ENCODE measurements around the gene RPP40.
"Not testable (repeated sequence)": the region's sequence is repeated elsewhere in the genome, so short reads cannot be mapped to it uniquely, and the experiment has no call there.

Gene RPP40

DNA sequence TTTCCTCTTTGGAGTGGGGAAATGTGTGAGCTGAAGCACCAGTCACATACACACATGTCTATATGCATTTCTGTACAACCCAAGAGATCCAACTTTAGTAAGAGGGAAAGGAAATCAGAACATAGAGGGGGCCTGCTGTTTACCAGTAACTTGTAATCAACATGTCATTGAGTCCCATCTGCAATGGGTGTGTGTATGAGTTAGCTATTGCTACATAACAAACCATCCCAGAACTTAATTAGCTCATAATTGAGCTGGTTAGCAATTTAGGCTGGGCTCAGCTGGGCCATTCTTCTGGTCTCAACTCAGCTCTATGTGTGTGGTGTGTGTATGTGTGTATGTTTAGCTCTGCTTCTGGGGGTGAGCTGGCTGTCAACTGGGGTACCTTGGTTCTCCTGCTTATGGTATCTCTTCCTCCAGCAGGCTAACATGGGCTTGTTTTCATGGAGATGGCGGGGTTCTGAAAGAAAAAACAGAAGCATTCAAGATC lies 10.3 kb upstream of the RPP40 start:
- DNase-seq (ENCODE audit: low spot score) = no peak

- DNase-seq (ENCODE audit: low spot score) = no peak
Observed at GRCh38 chr6:5012519-5012918, 8.7 kb upstream of the RPP40 start.

- no peak for DNase-seq (ENCODE audit: low spot score)
Observed at GRCh38 chr6:5011346-5011745, 7.5 kb upstream of the RPP40 start.

- DNase-seq (ENCODE audit: low spot score) = no peak
Observed at GRCh38 chr6:5007531-5007930, 3.7 kb upstream of the RPP40 start.

DNA sequence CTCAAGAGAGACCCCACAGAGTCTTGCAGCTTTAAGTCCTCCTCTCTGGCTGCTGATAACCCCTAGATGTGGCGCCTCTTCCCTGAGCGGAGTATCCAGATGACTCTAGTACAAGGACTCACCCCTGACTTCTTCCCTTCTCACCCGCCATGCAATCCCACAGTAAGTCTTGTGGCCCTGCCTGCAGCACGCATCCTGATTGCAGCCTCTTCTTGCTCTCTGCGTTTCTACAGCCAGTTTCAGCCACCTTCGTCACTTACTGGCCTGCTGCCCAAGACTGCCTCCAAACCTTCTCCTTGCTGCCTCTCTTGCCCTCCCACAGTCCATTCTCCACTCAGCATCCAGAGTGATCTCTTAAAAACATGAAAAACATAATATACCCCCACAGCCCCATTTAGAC lies 2.4 kb upstream of the RPP40 start:
- DNase-seq (ENCODE audit: low spot score) = no peak

- not testable (repeated sequence) for DNase-seq (ENCODE audit: low spot score)
Observed at GRCh38 chr6:5005038-5005433, 1.2 kb upstream of the RPP40 start.

GRCh38 chr6:5004373-5005037 lies 668 bp upstream of the RPP40 start:
- DNase-seq (ENCODE audit: low spot score) = no peak

GRCh38 chr6:4999586-4999985 lies 4.3 kb downstream of the RPP40 start:
- DNase-seq (ENCODE audit: low spot score) = no peak

GRCh38 chr6:4997862-4998261 lies 6.0 kb downstream of the RPP40 start:
- no peak for DNase-seq (ENCODE audit: low spot score)

GRCh38 chr6:4994741-4995140 lies 9.1 kb downstream of the RPP40 start:
- peak; percentile 81 for DNase-seq (ENCODE audit: low spot score)

DNA sequence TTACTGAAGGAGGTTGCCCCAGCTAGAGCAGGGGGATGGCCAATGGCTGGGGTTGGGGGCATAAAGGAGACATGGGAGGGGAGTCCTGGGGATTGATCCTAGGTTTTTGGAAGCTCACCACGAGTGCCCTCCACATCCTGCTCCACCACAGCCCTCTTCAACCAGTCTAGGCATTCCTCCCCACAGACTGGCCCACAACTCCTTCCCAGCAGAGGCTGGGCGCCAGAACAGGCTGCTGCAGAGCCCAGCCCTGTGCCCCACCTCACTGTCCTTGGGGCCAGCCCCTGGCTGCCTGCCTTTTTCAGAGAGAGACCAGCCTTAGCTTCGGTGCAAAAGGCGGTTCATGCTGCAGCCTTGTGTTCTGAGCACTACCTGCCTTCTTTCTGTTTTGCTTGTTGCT lies 16.4 kb downstream of the RPP40 start:
- no peak for DNase-seq (ENCODE audit: low spot score)

GRCh38 chr6:4986999-4987398 lies 16.8 kb downstream of the RPP40 start:
- DNase-seq (ENCODE audit: low spot score) = no peak

DNA sequence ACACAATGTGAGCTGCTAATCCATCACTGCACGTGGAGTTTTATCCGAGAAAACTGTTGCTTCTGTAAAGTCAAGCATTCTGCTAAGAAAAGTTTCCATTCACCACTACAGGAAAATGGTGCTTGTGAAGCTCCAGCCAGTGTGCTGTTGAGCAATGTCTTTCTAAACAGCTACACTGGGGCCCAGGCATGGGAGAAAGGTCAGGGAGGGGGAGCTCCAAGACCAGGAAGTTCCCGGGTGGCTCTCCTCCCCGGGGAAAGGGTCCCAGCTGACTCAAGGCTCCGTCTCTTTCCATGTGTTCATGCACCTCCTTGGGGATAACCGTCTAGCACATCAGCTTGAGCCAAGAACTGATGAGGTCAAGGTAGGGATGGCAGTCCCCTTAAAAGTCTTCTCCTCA lies 20.5 kb downstream of the RPP40 start:
- DNase-seq (ENCODE audit: low spot score) = no peak

- no peak for DNase-seq (ENCODE audit: low spot score)
Observed at GRCh38 chr6:4981761-4982160, 22.1 kb downstream of the RPP40 start.

DNA sequence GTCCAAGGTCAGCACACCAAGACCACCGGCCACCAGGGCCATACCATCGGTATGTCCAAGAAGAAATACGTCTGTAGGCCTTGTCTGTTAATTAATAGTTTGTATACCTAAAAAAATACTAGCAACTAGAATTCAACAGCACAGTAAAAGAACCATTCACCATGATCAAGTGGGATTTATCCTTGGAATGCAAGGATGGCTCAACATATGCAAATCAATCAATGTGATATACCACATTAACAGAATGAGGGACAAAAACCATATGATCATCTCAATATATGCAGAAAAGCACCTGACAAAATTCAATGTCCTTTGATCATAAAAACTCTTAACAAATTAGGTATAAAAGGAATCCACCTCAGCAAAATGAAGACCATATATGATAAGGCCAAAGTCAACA lies 24.4 kb downstream of the RPP40 start:
- DNase-seq (ENCODE audit: low spot score) = no peak

GRCh38 chr6:4977468-4977867 lies 26.4 kb downstream of the RPP40 start:
- no peak for DNase-seq (ENCODE audit: low spot score)

DNA sequence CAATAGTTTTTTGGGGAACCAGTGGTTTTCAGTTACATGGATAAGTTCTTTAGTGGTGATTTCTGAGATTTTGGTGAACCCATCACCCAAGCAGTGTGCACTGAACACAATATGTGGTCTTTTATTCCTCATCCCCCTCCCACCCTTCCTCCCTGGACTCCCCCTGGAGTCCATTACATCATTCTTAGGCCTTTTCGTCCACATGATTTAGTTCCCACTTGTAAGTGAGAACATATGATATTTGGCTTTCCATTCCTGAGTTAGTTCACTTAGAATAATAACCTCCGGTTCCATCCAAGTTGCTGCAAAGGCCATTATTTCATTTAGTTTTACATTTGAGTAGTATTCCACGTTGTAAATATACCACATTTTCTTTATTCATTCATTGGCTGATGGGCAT lies 28.3 kb downstream of the RPP40 start:
- DNase-seq (ENCODE audit: low spot score) = no peak

DNA sequence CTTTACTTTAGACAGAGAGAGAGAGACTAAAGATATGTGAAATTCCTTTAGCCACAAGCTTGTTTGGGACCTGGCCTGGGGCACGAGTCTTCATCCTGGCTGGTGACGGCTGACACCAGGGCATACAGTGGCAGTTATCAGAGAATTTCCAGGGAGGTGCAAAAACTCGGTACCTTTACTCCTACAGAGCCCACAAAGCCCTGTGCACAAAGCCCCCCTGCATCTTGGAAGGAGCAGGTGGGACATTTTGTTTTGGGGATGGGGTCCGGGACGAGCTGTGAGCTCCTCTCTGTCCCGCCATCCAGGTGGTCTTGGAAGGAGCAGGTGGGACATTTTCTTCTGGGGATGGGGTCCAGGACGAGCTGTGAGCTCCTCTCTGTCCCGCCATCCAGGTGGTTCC lies 28.9 kb downstream of the RPP40 start:
- DNase-seq (ENCODE audit: low spot score) = no peak

- DNase-seq (ENCODE audit: low spot score) = no peak
Observed at GRCh38 chr6:4973982-4974745, 29.7 kb downstream of the RPP40 start.

DNA sequence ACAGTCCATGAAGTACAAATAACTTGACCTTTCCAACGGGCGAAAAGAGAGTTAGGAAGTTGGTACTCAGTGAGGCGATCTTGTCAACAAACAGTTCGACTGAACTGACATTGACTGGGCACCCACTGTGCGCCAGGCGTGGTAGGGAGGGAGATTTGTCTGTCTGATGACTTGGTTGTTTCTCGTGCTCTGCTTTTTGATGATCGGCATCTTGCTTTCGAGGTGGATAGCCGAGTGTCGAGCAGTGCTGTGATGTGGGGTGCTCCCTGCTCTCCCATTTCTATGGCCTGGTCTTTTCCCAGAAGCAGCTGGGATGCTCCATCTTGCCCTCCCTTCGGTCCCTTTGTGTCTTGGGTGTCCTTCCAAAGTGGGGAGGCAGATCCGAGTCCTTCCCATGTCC lies 30.4 kb downstream of the RPP40 start:
- no peak for DNase-seq (ENCODE audit: low spot score)

DNA sequence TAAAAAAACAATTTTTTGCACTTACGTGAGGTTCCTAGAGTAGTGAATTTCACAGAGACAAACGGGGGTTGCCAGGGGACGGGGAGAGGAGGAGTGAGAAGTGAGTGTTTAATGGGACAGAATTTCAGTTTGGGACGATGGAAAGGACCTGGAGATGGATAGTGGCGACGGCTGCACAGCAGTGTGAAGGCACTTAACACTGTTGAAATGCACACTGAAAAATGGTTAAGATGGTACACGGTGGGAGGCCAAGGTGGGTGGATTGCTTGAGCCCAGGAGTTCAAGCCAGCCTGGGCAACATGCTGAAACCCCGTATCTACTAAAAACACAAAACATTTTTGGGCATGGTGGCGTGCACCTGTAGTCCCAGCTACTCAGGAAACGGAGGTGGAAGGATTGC lies 31.4 kb downstream of the RPP40 start:
- no peak for DNase-seq (ENCODE audit: low spot score)

- DNase-seq (ENCODE audit: low spot score) = no peak
Observed at GRCh38 chr6:4971851-4972250, 32.0 kb downstream of the RPP40 start.

- DNase-seq (ENCODE audit: low spot score) = no peak
Observed at GRCh38 chr6:4970739-4971395, 33.0 kb downstream of the RPP40 start.
